H1 (cell line): ENCODE results near the gene PDE4D. TPM values are rescaled to one million over a fixed set of nuclear protein-coding genes. Genes with fewer than 3 reads are reported as not detected.

ENCODE experiments used
- HDAC6 ChIP-seq: IDR thresholded peaks from one replicate; pipeline ENCODE4 v1.7.1; 2012; ENCODE audit warnings: low read depth, mild to moderate bottlenecking, inconsistent platforms, low read length, moderate library complexity
- SIRT6 ChIP-seq: IDR thresholded peaks from one replicate; pipeline ENCODE4 v1.7.1; 2012; ENCODE audit warnings: low read length, inconsistent platforms
- polyA plus RNA-seq, 7 experiments: library from polyadenylated mRNA; depleted of rRNA in 3 of 7; stranded (reverse) in 5 of 7; unstranded in 2 of 7; fragments of >200 nt in 5 of 7; fragments of 200-250 nt in 2 of 7; gene quantifications; 1 replicate in 5 of 7; 2 replicates in 1 of 7; 4 replicates in 1 of 7; pipeline versions ENCODE4 v1.2.1 to v1.2.3, GENCODE V29; 2011 to 2013; ENCODE audit warnings: missing spikeins in 2 of 7, mixed read lengths in 2 of 7
- total RNA-seq: library from RNA; stranded (reverse); fragmentation: NEBNext Ultra II Directional; extraction: Animal tissue kit (Norgen Biotek cat#: 25700); gene quantifications from 2 replicates; pipeline ENCODE4 v1.2.1, GENCODE V29; 2021

PDE4D gene
- total and polyA plus RNA-seq, 2 of the 8 experiments (the other 6 are each of a cell fraction or from before 2014, with no cell fraction given) = 2.3 to 3.7 TPM

DNA sequence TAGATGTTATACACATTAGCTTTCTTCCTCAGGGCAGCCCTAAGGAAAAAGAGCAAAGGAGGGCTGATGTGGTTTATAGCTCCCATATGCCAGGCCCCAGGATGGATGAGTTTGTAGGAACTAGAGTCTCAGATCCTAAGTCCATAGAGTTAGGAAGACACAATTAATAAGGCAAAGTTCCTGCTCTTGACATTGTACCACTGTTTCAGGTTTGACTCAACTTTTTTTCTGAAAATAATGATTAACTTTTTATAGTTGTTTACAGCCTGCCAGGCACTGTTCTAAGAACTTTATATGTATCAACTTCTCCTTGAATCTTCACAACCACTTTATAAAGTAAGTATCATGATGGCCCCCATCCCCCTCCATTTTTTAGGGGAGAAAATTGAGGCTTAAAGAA, 339.5 kb downstream of the PDE4D start (continued):
- TF ChIP-seq HDAC6 (no peak), SIRT6 (no peak)
- TF ChIP-seq, all 59 proteins: peak for 0
